Measurements from ENCODE around the gene CAPN15. TPM values are rescaled to one million over a fixed set of nuclear protein-coding genes. Genes with fewer than 3 reads are reported as not detected.

Gene CAPN15
- total and polyA plus RNA-seq, 10 donors = 25.8 to 71.7 (median 62.5) TPM

DNA sequence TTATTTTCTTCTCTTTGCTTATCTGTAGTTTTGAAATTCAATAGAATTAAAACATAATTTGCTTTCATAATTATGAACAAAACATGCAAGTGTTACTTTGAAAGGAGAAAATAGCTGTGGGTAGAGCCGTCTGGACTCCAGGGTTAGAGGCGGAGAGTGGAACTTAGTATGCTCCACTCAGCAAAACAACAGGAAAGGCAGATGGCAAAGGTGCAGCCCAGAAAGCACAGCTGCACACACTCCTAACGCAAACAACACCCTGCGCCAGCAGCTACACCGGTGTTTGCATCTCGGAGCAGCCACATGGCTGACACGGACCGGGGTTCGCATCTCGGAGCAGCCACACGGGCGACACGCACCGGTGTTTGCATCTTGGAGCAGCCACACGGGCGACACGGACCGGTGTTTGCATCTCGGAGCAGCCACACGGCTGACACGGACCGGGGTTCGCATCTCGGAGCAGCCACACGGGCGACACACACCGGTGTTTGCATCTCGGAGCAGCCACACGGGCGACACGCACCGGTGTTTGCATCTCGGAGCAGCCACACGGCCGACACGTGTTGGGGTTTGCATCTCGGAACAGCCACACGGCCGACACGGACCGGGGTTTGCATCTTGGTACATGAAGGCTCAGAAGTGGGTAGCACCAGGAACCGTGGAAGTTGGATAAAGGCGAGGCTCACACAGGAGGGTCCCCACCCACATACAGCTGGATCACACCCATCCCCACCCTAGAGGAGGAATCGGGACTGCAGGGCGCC is 12.2 kb upstream of the CAPN15 start:
- Histone ChIP-seq H3K36me3 (peaks cover 0 to 90% (median 39%) of the 10 kb centered on the region in 6 donors), H3K27me3 (replicated peaks in 1 of 7) (no peaks in the 10 kb centered on the region), H3K4me1 (no peaks in the 10 kb centered on the region), H3K4me3 (no peak overlapping the region), H3K9me3 (no peaks in the 10 kb centered on the region), H3K27ac (no peak overlapping the region)
- TF ChIP-seq POLR2AphosphoS5 (IDR thresholded peaks at IDR 0.05) = no peak
- no peak for TF ChIP-seq POLR2A (IDR thresholded peaks at IDR 0.05)
- TF ChIP-seq, protein P1, sequence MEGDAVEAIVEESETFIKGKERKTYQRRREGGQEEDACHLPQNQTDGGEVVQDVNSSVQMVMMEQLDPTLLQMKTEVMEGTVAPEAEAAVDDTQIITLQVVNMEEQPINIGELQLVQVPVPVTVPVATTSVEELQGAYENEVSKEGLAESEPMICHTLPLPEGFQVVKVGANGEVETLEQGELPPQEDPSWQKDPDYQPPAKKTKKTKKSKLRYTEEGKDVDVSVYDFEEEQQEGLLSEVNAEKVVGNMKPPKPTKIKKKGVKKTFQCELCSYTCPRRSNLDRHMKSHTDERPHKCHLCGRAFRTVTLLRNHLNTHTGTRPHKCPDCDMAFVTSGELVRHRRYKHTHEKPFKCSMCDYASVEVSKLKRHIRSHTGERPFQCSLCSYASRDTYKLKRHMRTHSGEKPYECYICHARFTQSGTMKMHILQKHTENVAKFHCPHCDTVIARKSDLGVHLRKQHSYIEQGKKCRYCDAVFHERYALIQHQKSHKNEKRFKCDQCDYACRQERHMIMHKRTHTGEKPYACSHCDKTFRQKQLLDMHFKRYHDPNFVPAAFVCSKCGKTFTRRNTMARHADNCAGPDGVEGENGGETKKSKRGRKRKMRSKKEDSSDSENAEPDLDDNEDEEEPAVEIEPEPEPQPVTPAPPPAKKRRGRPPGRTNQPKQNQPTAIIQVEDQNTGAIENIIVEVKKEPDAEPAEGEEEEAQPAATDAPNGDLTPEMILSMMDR (IDR thresholded peaks at IDR 0.05 in 8 of 11, conservative IDR thresholded peaks at IDR 0.05 in 3 of 11) = no peak
- 81 to 95% (median 94%) methylated on average over 18 to 45 of the region's 45 CpGs for WGBS, 5 donors
- no peak for DNase-seq
- intact Hi-C loops (cut with DNase I; ENCODE audit: low total_unique reads) = no loop called here

DNA sequence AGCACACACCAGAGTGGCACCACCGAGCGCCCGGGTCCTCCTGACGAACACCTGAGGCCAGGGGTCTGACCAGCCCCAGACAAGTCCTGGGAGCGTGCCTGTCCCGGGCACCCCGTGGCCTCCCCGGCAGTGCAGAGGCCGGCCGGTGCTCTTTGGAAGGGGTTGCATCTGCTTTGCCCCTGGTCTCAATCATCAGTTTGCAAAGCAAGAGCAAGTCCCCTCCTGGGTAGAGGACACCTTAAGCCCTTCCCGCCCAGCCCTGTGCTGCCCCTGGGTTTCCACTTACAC is 11.6 kb upstream of the CAPN15 start:
- no peaks in the 10 kb centered on the region for H3K4me1 ChIP-seq
- no peak overlapping the region for H3K4me3 ChIP-seq
- 92 to 98% (median 95%) methylated on average over 1 to 11 of the region's 11 CpGs for WGBS, 5 donors
- H3K36me3 ChIP-seq = peaks cover 0 to 90% (median 44%) of the 10 kb centered on the region in 6 donors
- TF ChIP-seq POLR2A (IDR thresholded peaks at IDR 0.05) (no peak), POLR2AphosphoS5 (IDR thresholded peaks at IDR 0.05) (peak in 1 of 3 donors; percentile 17)
- intact Hi-C loops (cut with DNase I; ENCODE audit: low total_unique reads) = no loop called here
- no peak overlapping the region for H3K27ac ChIP-seq
- no peaks in the 10 kb centered on the region for H3K9me3 ChIP-seq
- no peaks in the 10 kb centered on the region for H3K27me3 ChIP-seq (replicated peaks in 1 of 7)
- no peak for DNase-seq

DNA sequence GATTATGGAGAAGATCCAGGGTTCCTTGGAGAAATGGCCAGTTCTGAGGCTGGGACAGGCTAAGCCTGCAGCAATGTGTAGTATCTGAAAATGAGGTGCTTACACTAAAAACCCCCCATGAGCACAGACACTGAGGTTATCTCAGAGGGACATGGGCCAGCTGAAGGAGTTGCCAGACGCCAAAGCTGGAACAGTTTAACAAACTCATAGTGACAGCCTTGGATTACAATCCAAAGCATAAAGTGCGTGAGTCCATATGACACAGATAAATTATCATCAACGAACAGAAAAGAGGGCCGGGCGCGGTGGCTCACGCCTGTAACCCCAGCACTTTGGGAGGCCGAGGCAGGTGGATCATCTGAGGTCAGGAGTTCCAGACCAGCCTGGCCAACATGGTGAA is 11.2 kb upstream of the CAPN15 start:
- no peak for DNase-seq
- Histone ChIP-seq H3K9me3 (no peaks in the 10 kb centered on the region), H3K36me3 (peaks cover 0 to 90% (median 45%) of the 10 kb centered on the region in 6 donors), H3K27ac (no peak overlapping the region), H3K4me3 (no peak overlapping the region), H3K27me3 (replicated peaks in 1 of 7) (no peaks in the 10 kb centered on the region), H3K4me1 (no peaks in the 10 kb centered on the region)
- intact Hi-C loops (cut with DNase I; ENCODE audit: low total_unique reads) = no loop called here
- 92 to 98% (median 94%) methylated on average over 8 of the region's 8 CpGs for WGBS, 5 donors
- TF ChIP-seq, protein P1 (IDR thresholded peaks at IDR 0.05 in 8 of 11, conservative IDR thresholded peaks at IDR 0.05 in 3 of 11) = no peak

DNA sequence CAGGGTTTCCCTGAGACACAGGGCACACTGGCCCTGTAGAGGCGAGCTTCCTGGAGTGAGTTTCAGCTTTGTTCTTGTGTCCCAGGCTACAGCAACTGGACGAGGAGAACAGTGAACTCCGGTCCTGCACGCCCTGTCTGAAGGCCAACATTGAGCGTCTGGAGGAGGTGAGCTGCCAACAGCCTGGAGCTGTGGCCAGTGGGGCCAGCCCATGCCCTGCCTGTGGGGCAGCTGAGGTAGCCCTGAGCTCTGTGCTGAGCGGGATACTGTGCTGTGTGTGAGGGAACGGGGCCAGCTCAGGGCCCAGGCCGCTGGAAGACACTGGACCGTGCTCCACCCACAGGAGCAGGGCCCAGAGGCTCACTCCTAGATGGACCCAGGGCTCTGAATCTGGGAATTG is 8.7 kb upstream of the CAPN15 start:
- 83 to 95% (median 93%) methylated on average over 9 of the region's 9 CpGs for WGBS, 5 donors

More for the DNA sequence above, 8.7 kb upstream of the CAPN15 start:
- Histone ChIP-seq H3K9me3 (no peaks in the 10 kb centered on the region), H3K27me3 (replicated peaks in 1 of 7) (no peaks in the 10 kb centered on the region), H3K27ac (no peak overlapping the region), H3K4me1 (peaks cover 0 to 15% (median 4%) of the 10 kb centered on the region in 6 donors), H3K4me3 (no peak overlapping the region), H3K36me3 (peaks cover 0 to 74% (median 45%) of the 10 kb centered on the region in 6 donors)
- TF ChIP-seq POLR2AphosphoS5 (IDR thresholded peaks at IDR 0.05) = no peak
- TF ChIP-seq POLR2A (IDR thresholded peaks at IDR 0.05) = no peak
- TF ChIP-seq, protein P1 (IDR thresholded peaks at IDR 0.05 in 8 of 11, conservative IDR thresholded peaks at IDR 0.05 in 3 of 11) = no peak
- intact Hi-C loops (cut with DNase I; ENCODE audit: low total_unique reads) = no loop called here
- DNase-seq = no peak

Measured in spleen (tissue), 11 donors.